Kidney (tissue), 14 donors: ENCODE measurements around the gene TACC2. TPM values are rescaled to one million over a fixed set of nuclear protein-coding genes. Genes with fewer than 3 reads are reported as not detected.

ENCODE experiments used
- DNase-seq, 5 donors: peaks; one replicate each; pipeline ENCODE4 v3.0.0-alpha.2; 2013 to 2020
- FAIRE-seq: peaks from 2 replicates; lab custom pipeline; 2012; peaks lifted over from hg19 to GRCh38; lab: Jason Lieb, UNC
- H3K27ac ChIP-seq, 2 donors: one replicate each; pipeline ENCODE4 v1.7.0; 2013; ENCODE audit warnings: low read depth in 2 of 2, low read length in 2 of 2, inconsistent platforms in 1 of 2
- H3K27me3 ChIP-seq: one replicate; pipeline ENCODE4 v1.7.1; 2013; ENCODE audit warnings: low read length, inconsistent platforms; ENCODE audit not compliant: control insufficient read depth, insufficient read depth
- H3K36me3 ChIP-seq, 3 donors: one replicate each; pipeline versions ENCODE4 v1.7.0 to v1.7.1; 2013; ENCODE audit warnings: low read length in 3 of 3, control low read depth in 1 of 3, inconsistent platforms in 1 of 3; ENCODE audit not compliant: insufficient read depth in 3 of 3, control insufficient read depth in 2 of 3
- H3K4me1 ChIP-seq, 3 donors: one replicate each; pipeline versions ENCODE4 v1.7.0 to v1.7.1; 2013; ENCODE audit warnings: low read length in 3 of 3, inconsistent platforms in 1 of 3, low read depth in 1 of 3; ENCODE audit not compliant: control insufficient read depth in 2 of 3, insufficient read depth in 2 of 3
- H3K4me3 ChIP-seq, 3 donors: one replicate each; pipeline versions ENCODE4 v1.7.0 to v1.8.1; 2013; ENCODE audit warnings: low read length in 3 of 3, control low read depth in 1 of 3, inconsistent platforms in 1 of 3
- H3K9ac ChIP-seq, 3 donors: one replicate each; pipeline versions ENCODE4 v1.7.0 to v1.7.1; 2013; ENCODE audit warnings: low read length in 3 of 3, control low read depth in 1 of 3, inconsistent platforms in 1 of 3
- H3K9me3 ChIP-seq, 3 donors: one replicate each; pipeline versions ENCODE4 v1.7.0 to v1.7.1; 2013; ENCODE audit warnings: low read length in 3 of 3, control low read depth in 1 of 3, inconsistent platforms in 1 of 3; ENCODE audit not compliant: control insufficient read depth in 2 of 3, insufficient read depth in 1 of 3
- CTCF ChIP-seq: IDR thresholded peaks from 3 replicates; pipeline ENCODE4 v1.5.1; 2012; ENCODE audit warnings: mild to moderate bottlenecking, moderate library complexity, borderline replicate concordance; ENCODE audit not compliant: insufficient read depth; ENCODE audit errors: extremely low read depth
- intact Hi-C: fragments of 100-400 bp; cut with DNase I; formaldehyde crosslinking; loops from one replicate; pipeline ENCODE4 v1.11.1; 2022
- polyA plus RNA-seq: library from polyadenylated mRNA; stranded (reverse); fragments of 350-450 nt; fragmentation: Illumina TruSeq; extraction: RNeasy Lipid Tissue Mini Kit (QIAGEN cat#74804); gene quantifications from one replicate; pipeline ENCODE4 v1.2.3, GENCODE V29; 2014; ENCODE audit warnings: low read depth, low replicate concordance; ENCODE audit not compliant: insufficient read depth
- total RNA-seq: library from RNA; stranded (reverse); fragmentation: NEBNext Ultra II Directional; extraction: Animal tissue kit (Norgen Biotek cat#: 25700); gene quantifications from one replicate; pipeline ENCODE4 v1.2.1, GENCODE V29; 2021
- donor health status: control.
- donor health status: control.
- donor health status: control.
- donor health status: control.
- donor health status: control.
- donor health status: DM: yes; HTN: yes; CAD: no.
- donor health status: Normal renal cell carcinoma (clear cell type).

TACC2 gene
- total and polyA plus RNA-seq, 2 donors from 2014 or later = 36.4 to 81.0 TPM

GRCh38 chr10:122113945-122114747, 125.2 kb downstream of the TACC2 start:
- H3K9ac ChIP-seq = peak overlapping the region in 2 of 3 donors; percentile 41 to 79
- FAIRE-seq = no peak
- H3K4me1 ChIP-seq = peaks cover 0 to 16% (median 12%) of the 10 kb centered on the region in 3 donors
- no peaks in the 10 kb centered on the region for H3K9me3 ChIP-seq
- peak overlapping the region; percentile 42 to 66 (median 47) for H3K4me3 ChIP-seq
- DNase-seq = no peak
- intact Hi-C loops = no loop called here
- H3K27ac ChIP-seq = peak overlapping the region; percentile 89 to 90
- H3K36me3 ChIP-seq = no peaks in the 10 kb centered on the region
- TF ChIP-seq CTCF = no peak
- no peaks in the 10 kb centered on the region for H3K27me3 ChIP-seq

GRCh38 chr10:122115874-122116273, 126.9 kb downstream of the TACC2 start:
- H3K9ac ChIP-seq = peak overlapping the region in 1 of 3 donors; percentile 23
- no peaks in the 10 kb centered on the region for H3K9me3 ChIP-seq
- intact Hi-C loops = no loop called here
- H3K4me3 ChIP-seq = no peak overlapping the region
- H3K4me1 ChIP-seq = peaks cover 0 to 23% (median 12%) of the 10 kb centered on the region in 3 donors
- H3K27ac ChIP-seq = peak overlapping the region in 1 of 2 donors; percentile 32
- H3K27me3 ChIP-seq = no peaks in the 10 kb centered on the region
- no peaks in the 10 kb centered on the region for H3K36me3 ChIP-seq
- FAIRE-seq (no peak), DNase-seq (no peak)
- TF ChIP-seq CTCF = no peak

- H3K9ac ChIP-seq = no peak overlapping the region
- H3K27ac ChIP-seq = peak overlapping the region; percentile 0 to 1
Observed at GRCh38 chr10:122116331-122116730, 127.4 kb downstream of the TACC2 start.

More at GRCh38 chr10:122116331-122116730, 127.4 kb downstream of the TACC2 start:
- TF ChIP-seq CTCF = no peak
- intact Hi-C loops = no loop called here
- Histone ChIP-seq H3K4me1 (peaks cover 0 to 25% (median 12%) of the 10 kb centered on the region in 3 donors), H3K9me3 (no peaks in the 10 kb centered on the region), H3K4me3 (no peak overlapping the region), H3K27me3 (no peaks in the 10 kb centered on the region), H3K36me3 (no peaks in the 10 kb centered on the region)
- FAIRE-seq (no peak), DNase-seq (no peak)
